GM12878 (cell line): ENCODE measurements around the gene ADSL. TPM values are rescaled to one million over a fixed set of nuclear protein-coding genes. Genes with fewer than 3 reads are reported as not detected.
A peak's percentile ranks its signal among the peaks of the same experiment; 100 is the strongest.

Experiments
- ATAC-seq: fragments of 200-7000 bp; cut with Tn5 transposase; 3 replicates; pipeline ENCODE4 v1.9.1; 2020; ENCODE audit warnings: mild to moderate bottlenecking, moderate library complexity
- BruUV-seq: library from RNA; stranded (reverse); fragments of 400-500 nt; replicated peaks from 2 replicates; lab custom pipeline; 2021; lab: Mats Ljungman, UMichigan
- CTCF ChIA-PET: fragments of 300-600 bp; sonication (Branson Sonifier 250); formaldehyde crosslinking; extraction: SDS; loops from one replicate; lab custom pipeline; 2021; ENCODE audit warnings: inconsistent platforms; lab: Yijun Ruan, JAX
- POLR2A ChIA-PET: fragments of 350-600 bp; formaldehyde crosslinking; extraction: SDS; loops from one replicate; lab custom pipeline; 2021; ENCODE audit warnings: inconsistent platforms; lab: Charles Lee
- RAD21 ChIA-PET: fragments of 300-600 bp; sonication (Branson Sonifier 250); formaldehyde crosslinking; loops from one replicate; lab custom pipeline; 2023; ENCODE audit warnings: antibody characterized with exemption; ENCODE audit not compliant: unreplicated experiment; lab: Charles Lee
- SMC1A ChIA-PET: fragments of 300-600 bp; sonication (Branson Sonifier 250); formaldehyde crosslinking; loops from one replicate; lab custom pipeline; 2023; ENCODE audit not compliant: unreplicated experiment, uncharacterized antibody; lab: Charles Lee
- DNase-seq: peaks from one replicate; pipeline ENCODE4 v3.0.0-alpha.2; 2011; ENCODE audit warnings: low read depth, low spot score
- FAIRE-seq: peaks from 3 replicates; lab custom pipeline; 2011; peaks lifted over from hg19 to GRCh38; lab: Jason Lieb, UNC
- H2AFZ ChIP-seq: 2 replicates; pipeline ENCODE4 v1.6.0; 2011; ENCODE audit warnings: low read depth, low read length, control low read depth; ENCODE audit not compliant: control insufficient read depth
- H3K27ac ChIP-seq: 2 replicates; pipeline ENCODE4 v1.5.1; 2011; ENCODE audit warnings: control low read depth; ENCODE audit not compliant: control insufficient read depth, insufficient read depth
- H3K27me3 ChIP-seq, 2 experiments: replicated peaks in 1 of 2; 2 replicates each; pipeline versions ENCODE4 v1.6.0 to v1.6.1; 2011; ENCODE audit warnings: low read length in 1 of 2; ENCODE audit not compliant: control insufficient read depth in 2 of 2, insufficient read depth in 2 of 2
- H3K36me3 ChIP-seq, 2 experiments: 2 replicates each; pipeline ENCODE4 v1.5.1; 2011; ENCODE audit warnings: low read length in 1 of 2; ENCODE audit not compliant: control insufficient read depth in 2 of 2, insufficient read depth in 2 of 2
- H3K4me1 ChIP-seq: 2 replicates; pipeline ENCODE4 v1.6.1; 2011; ENCODE audit warnings: mild to moderate bottlenecking, low read length, moderate library complexity, mixed read lengths; ENCODE audit not compliant: control insufficient read depth, insufficient read depth
- H3K4me2 ChIP-seq: 2 replicates; pipeline ENCODE4 v1.6.0; 2011; ENCODE audit warnings: control low read depth; ENCODE audit not compliant: control insufficient read depth, insufficient read depth
- H3K4me3 ChIP-seq: fragments of 200-600 bp; sonication (generic); 2 replicates; pipeline ENCODE4 v1.5.1; 2016
- H3K79me2 ChIP-seq: 2 replicates; pipeline ENCODE4 v1.6.0; 2011; ENCODE audit warnings: low read length; ENCODE audit not compliant: control insufficient read depth, insufficient read depth
- H3K9ac ChIP-seq: 2 replicates; pipeline ENCODE4 v1.8.0; 2011; ENCODE audit warnings: low read length, control low read depth, mixed read lengths; ENCODE audit not compliant: control insufficient read depth, insufficient read depth
- H3K9me3 ChIP-seq: replicated peaks from 3 replicates; pipeline ENCODE4 v1.5.1; 2011; ENCODE audit warnings: mild to moderate bottlenecking, low read length; ENCODE audit not compliant: control insufficient read depth, insufficient read depth
- H4K20me1 ChIP-seq: 2 replicates; pipeline ENCODE4 v1.6.0; 2011; ENCODE audit not compliant: control insufficient read depth, insufficient read depth
- BACH1 ChIP-seq: fragments of 450-650 bp; IDR thresholded peaks from 2 replicates; pipeline ENCODE4 v1.6.1; 2017; ENCODE audit warnings: mild to moderate bottlenecking, borderline replicate concordance
- MTA2 ChIP-seq: fragments of 450-650 bp; IDR thresholded peaks from 2 replicates; pipeline ENCODE4 v1.6.1; 2016; ENCODE audit warnings: low read depth, mild to moderate bottlenecking, moderate library complexity
- NR2C2 ChIP-seq: IDR thresholded peaks from 2 replicates; pipeline ENCODE4 v1.6.1; 2011; ENCODE audit warnings: borderline replicate concordance, low read depth; ENCODE audit not compliant: control insufficient read depth, insufficient read length
- PML ChIP-seq: IDR thresholded peaks from 2 replicates; pipeline ENCODE4 v1.6.1; 2012; ENCODE audit warnings: low read length, inconsistent platforms
- POLR2A ChIP-seq: IDR thresholded peaks from 2 replicates; pipeline ENCODE4 v1.6.1; 2011; ENCODE audit warnings: low read depth, mild to moderate bottlenecking, low read length
- SMAD5 ChIP-seq: IDR thresholded peaks from 2 replicates; pipeline ENCODE4 v1.6.1; 2016; ENCODE audit warnings: antibody characterized with exemption, low read depth
- SREBF2 ChIP-seq: IDR thresholded peaks from 2 replicates; pipeline ENCODE4 v1.6.1; 2012; ENCODE audit warnings: mild to moderate bottlenecking, low read length
- WGBS: methylation state at CpG from one replicate; pipeline ENCODE4 v1.1.6; 2016; ENCODE audit warnings: low lambda C conversion rate; ENCODE audit not compliant: insufficient replicate concordance, insufficient coverage; ENCODE audit errors: missing lambda C conversion rate; 5-methylcytosine and 5-hydroxymethylcytosine counted together
- in situ Hi-C: fragments of 300-500 bp; cut with MboI; formaldehyde crosslinking; loops from 9 replicates; pipeline ENCODE4 v1.14.3; 2018; ENCODE audit warnings: mixed read lengths
- intact Hi-C: fragments of 100-400 bp; cut with micrococcal nuclease; formaldehyde crosslinking; loops from one replicate; pipeline ENCODE4 v1.14.2; 2022; ENCODE audit not compliant: unreplicated experiment
- polyA plus RNA-seq, 11 experiments: library from polyadenylated mRNA; depleted of rRNA in 4 of 11; unstranded in 6 of 11; stranded (reverse) in 5 of 11; fragments of >200 nt; fragmentation: Nextera tagmentation in 4 of 11; fragmentation: Illumina TruSeq in 1 of 11; extraction: Ambion mirVana in 4 of 11; extraction: Trizol in 1 of 11; gene quantifications; 1 replicate in 1 of 11; 2 replicates in 10 of 11; pipeline versions ENCODE4 v1.2.1 to v1.2.3, GENCODE V29; 2011 to 2016; ENCODE audit warnings: inconsistent platforms in 2 of 11, missing spikeins in 2 of 11, low read depth in 1 of 11
- total RNA-seq, 4 experiments: library from RNA; depleted of rRNA in 3 of 4; stranded (reverse); fragments of >200 nt in 3 of 4; fragmentation: Illumina TruSeq in 1 of 4; extraction: Trizol in 1 of 4; gene quantifications; 2 replicates each; pipeline versions ENCODE4 v1.2.1 to v1.2.3, GENCODE V29; 2013 to 2021

Gene ADSL
- total and polyA plus RNA-seq, 10 of the 15 experiments (the other 5 are each of a cell fraction or from before 2014, with no cell fraction given): 126 to 313 (median 143) TPM

- ATAC-seq: no peak
- H3K27ac ChIP-seq: no peak overlapping the region
- ChIA-PET CTCF (interaction anchor here (1.2 kb wide), 1 partner anchor 30 kb away, joined by 3 read pairs; no protein-coding TSS in a partner anchor), SMC1A (no interaction called here), RAD21 (no interaction called here), POLR2A (interaction anchor here (0.5 kb wide), 1 partner anchor 227 kb away, joined by 3 read pairs; no protein-coding TSS in a partner anchor)
- BruUV-seq: no TSS peak
- no peak overlapping the region for H2AFZ ChIP-seq
- 93% methylated on average over 32 of the region's 37 CpGs for WGBS
- no peaks in the 10 kb centered on the region for H3K79me2 ChIP-seq
- DNase-seq: no peak
- no peaks in the 10 kb centered on the region for H3K27me3 ChIP-seq
- no peaks in the 10 kb centered on the region for H4K20me1 ChIP-seq
- no peak overlapping the region for H3K4me3 ChIP-seq
- intact Hi-C loops (no loop called here), in situ Hi-C loops (no loop called here)
- peaks cover 20 to 55% of the 10 kb centered on the region in 2 experiments; a peak in 3 of 4 replicates for H3K36me3 ChIP-seq
- H3K4me2 ChIP-seq: no peak overlapping the region
- H3K4me1 ChIP-seq: 0 out of 2 replicates have a peak, but pooled peaks cover 2% of the 10 kb centered on the region
- no peak overlapping the region for H3K9ac ChIP-seq
- H3K9me3 ChIP-seq: no peaks in the 10 kb centered on the region
- no peak for FAIRE-seq
- peak; percentile 41; the same call in 1 of the 2 replicates for TF ChIP-seq POLR2A
- TF ChIP-seq NR2C2: no peak
Measured at GRCh38 chr22:40407021-40407761, 60.9 kb downstream of the ADSL start.

- SMC1A ChIA-PET: interaction anchor here (1.0 kb wide), 1 partner anchor 16 kb away, joined by 3 read pairs; no protein-coding TSS in a partner anchor
- Histone ChIP-seq H3K4me2 (no peak overlapping the region), H4K20me1 (no peaks in the 10 kb centered on the region), H3K36me3 (peaks cover 20 to 55% of the 10 kb centered on the region in 2 experiments), H3K9me3 (no peaks in the 10 kb centered on the region), H3K4me3 (no peak overlapping the region), H3K79me2 (no peaks in the 10 kb centered on the region), H3K27ac (no peak overlapping the region), H3K4me1 (peaks cover 8% of the 10 kb centered on the region), H3K27me3 (no peaks in the 10 kb centered on the region), H2AFZ (no peak overlapping the region), H3K9ac (no peak overlapping the region)
- intact Hi-C loops: no loop called here
- FAIRE-seq (no peak), DNase-seq (no peak), ATAC-seq (no peak)
- 88% methylated on average over 29 of the region's 32 CpGs for WGBS
- POLR2A ChIA-PET: no interaction called here
- in situ Hi-C loops: no loop called here
- no TSS peak for BruUV-seq
- CTCF ChIA-PET: interaction anchor here (1.2 kb wide), 1 partner anchor 29 kb away, joined by 3 read pairs; no protein-coding TSS in a partner anchor
- 0 out of 2 replicates have a peak, but pooled peaks have one; percentile 36 for TF ChIP-seq SMAD5
- TF ChIP-seq MTA2: no peak
- TF ChIP-seq SREBF2: no peak
- TF ChIP-seq BACH1: no peak
- peak; percentile 71 for TF ChIP-seq POLR2A
- TF ChIP-seq PML: peak; percentile 14; the same call in 1 of the 2 replicates
- RAD21 ChIA-PET: no interaction called here
Measured at GRCh38 chr22:40407831-40408717, 61.8 kb downstream of the ADSL start.
